ENCODE results near the gene DCAF8L1. TPM values are rescaled to one million over a fixed set of nuclear protein-coding genes. Genes with fewer than 3 reads are reported as not detected.

The DCAF8L1 gene
- polyA plus RNA-seq, 1 of the 3 experiments (the other 2 are of a cell fraction) = 0.10 TPM

DNA sequence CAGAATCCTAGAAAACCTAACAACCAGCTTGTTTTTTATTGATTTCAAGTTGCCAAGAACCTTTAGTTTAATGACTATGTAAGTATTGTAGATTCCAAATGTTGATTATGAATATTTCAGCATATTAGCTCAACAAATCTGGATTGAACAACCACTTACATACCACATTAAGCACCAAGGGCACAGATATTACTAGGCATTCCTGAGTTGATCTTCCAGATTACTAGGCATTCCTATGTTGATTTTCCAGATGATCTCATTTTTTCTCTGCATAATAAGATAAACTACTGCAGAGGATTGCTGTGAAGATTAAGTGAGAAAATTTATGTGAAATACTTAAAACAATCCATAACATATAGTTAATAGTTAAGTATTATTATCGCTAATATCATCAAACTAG, 17.4 kb upstream of the DCAF8L1 start:
- Histone ChIP-seq H2AFZ (ENCODE audit: low read depth) (no peak overlapping the region), H3F3A (replicated peaks; ENCODE audit: insufficient read depth) (no peaks in the 10 kb centered on the region), H3K9me3 (no peaks in the 10 kb centered on the region), H3K36me3 (replicated peaks in 1 of 2; ENCODE audit: control insufficient read depth in 1 of 2, insufficient read depth in 2 of 2, low read length in 1 of 2) (no peaks in the 10 kb centered on the region), H4K20me1 (ENCODE audit: insufficient read depth) (no peaks in the 10 kb centered on the region), H3K9me2 (no peaks in the 10 kb centered on the region), H3K4me3 (ENCODE audit: low read depth in 2 of 2, low read length in 1 of 2) (no peak overlapping the region), H3K4me2 (no peak overlapping the region), H3K79me2 (ENCODE audit: insufficient read depth) (no peaks in the 10 kb centered on the region), H3K4me1 (ENCODE audit: control insufficient read depth in 1 of 2, insufficient read depth in 2 of 2, low read depth in 1 of 2, low read length in 1 of 2) (no peaks in the 10 kb centered on the region), H3K27ac (ENCODE audit: low read depth in 2 of 2, low read length in 1 of 2) (no peak overlapping the region), H3K9ac (no peak overlapping the region), H3K27me3 (ENCODE audit: insufficient read depth) (no peaks in the 10 kb centered on the region; the same call in 1 of the 2 replicates)
- ChIA-PET POLR2A (no interaction called here), CTCF (interaction anchor here (0.7 kb wide), 1 partner anchor 47 kb away, joined by 3 read pairs; no protein-coding TSS in a partner anchor)
- WGBS (ENCODE audit: low lambda C conversion rate) = 34% methylated on average over 1 of the region's 1 CpG
- no peak for TF ChIP-seq NRF1 (IDR thresholded peaks at IDR 0.05; ENCODE audit: low read depth, low read length)
- TF ChIP-seq, protein P1, sequence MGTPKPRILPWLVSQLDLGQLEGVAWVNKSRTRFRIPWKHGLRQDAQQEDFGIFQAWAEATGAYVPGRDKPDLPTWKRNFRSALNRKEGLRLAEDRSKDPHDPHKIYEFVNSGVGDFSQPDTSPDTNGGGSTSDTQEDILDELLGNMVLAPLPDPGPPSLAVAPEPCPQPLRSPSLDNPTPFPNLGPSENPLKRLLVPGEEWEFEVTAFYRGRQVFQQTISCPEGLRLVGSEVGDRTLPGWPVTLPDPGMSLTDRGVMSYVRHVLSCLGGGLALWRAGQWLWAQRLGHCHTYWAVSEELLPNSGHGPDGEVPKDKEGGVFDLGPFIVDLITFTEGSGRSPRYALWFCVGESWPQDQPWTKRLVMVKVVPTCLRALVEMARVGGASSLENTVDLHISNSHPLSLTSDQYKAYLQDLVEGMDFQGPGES (IDR thresholded peaks at IDR 0.05; ENCODE audit: low read depth, low read length) = no peak
- no peak for TF ChIP-seq FOXM1 (IDR thresholded peaks at IDR 0.05; ENCODE audit: low read depth)
- no peak for TF ChIP-seq ELF1 (IDR thresholded peaks at IDR 0.05)
- TF ChIP-seq, protein P2, sequence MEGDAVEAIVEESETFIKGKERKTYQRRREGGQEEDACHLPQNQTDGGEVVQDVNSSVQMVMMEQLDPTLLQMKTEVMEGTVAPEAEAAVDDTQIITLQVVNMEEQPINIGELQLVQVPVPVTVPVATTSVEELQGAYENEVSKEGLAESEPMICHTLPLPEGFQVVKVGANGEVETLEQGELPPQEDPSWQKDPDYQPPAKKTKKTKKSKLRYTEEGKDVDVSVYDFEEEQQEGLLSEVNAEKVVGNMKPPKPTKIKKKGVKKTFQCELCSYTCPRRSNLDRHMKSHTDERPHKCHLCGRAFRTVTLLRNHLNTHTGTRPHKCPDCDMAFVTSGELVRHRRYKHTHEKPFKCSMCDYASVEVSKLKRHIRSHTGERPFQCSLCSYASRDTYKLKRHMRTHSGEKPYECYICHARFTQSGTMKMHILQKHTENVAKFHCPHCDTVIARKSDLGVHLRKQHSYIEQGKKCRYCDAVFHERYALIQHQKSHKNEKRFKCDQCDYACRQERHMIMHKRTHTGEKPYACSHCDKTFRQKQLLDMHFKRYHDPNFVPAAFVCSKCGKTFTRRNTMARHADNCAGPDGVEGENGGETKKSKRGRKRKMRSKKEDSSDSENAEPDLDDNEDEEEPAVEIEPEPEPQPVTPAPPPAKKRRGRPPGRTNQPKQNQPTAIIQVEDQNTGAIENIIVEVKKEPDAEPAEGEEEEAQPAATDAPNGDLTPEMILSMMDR (IDR thresholded peaks at IDR 0.05) = no peak
- no peak for DNase-seq

DNA sequence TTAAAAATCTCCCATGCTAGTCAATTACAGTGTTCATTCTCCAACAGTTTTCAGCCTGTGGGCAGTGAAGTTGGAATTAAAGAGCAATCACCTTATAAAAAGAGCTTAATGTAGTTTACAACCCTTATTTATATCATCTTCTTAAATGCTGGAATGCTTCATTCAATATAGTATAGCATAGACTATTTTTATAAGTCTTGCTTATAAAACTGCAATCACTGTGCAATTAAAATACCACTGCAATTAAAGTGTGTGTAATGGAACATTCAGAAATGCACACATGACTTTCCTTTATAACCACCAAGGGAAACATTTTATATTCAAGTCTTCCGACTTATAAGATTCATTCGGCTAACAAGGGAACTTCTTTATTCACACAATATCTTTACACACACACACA, 16.4 kb upstream of the DCAF8L1 start:
- Histone ChIP-seq H4K20me1 (ENCODE audit: insufficient read depth) (no peaks in the 10 kb centered on the region), H3K4me1 (ENCODE audit: control insufficient read depth in 1 of 2, insufficient read depth in 2 of 2, low read depth in 1 of 2, low read length in 1 of 2) (no peaks in the 10 kb centered on the region), H3K36me3 (replicated peaks in 1 of 2; ENCODE audit: control insufficient read depth in 1 of 2, insufficient read depth in 2 of 2, low read length in 1 of 2) (no peaks in the 10 kb centered on the region), H3K9me2 (no peaks in the 10 kb centered on the region), H3K4me2 (no peak overlapping the region), H3K4me3 (ENCODE audit: low read depth in 2 of 2, low read length in 1 of 2) (no peak overlapping the region), H3F3A (replicated peaks; ENCODE audit: insufficient read depth) (no peaks in the 10 kb centered on the region), H3K27ac (ENCODE audit: low read depth in 2 of 2, low read length in 1 of 2) (no peak overlapping the region), H3K27me3 (ENCODE audit: insufficient read depth) (no peaks in the 10 kb centered on the region; the same call in 1 of the 2 replicates), H2AFZ (ENCODE audit: low read depth) (no peak overlapping the region), H3K9ac (no peak overlapping the region), H3K79me2 (ENCODE audit: insufficient read depth) (no peaks in the 10 kb centered on the region), H3K9me3 (no peaks in the 10 kb centered on the region)
- WGBS (ENCODE audit: low lambda C conversion rate) = 44% methylated on average over 2 of the region's 2 CpGs
- ChIA-PET CTCF (no interaction called here), POLR2A (no interaction called here)
- DNase-seq = no peak
- no peak for TF ChIP-seq GABPA (IDR thresholded peaks at IDR 0.05; ENCODE audit: low read depth)
- no peak for TF ChIP-seq GATA2 (CRISPR knock-in tag; IDR thresholded peaks at IDR 0.05)
- TF ChIP-seq, protein P3, sequence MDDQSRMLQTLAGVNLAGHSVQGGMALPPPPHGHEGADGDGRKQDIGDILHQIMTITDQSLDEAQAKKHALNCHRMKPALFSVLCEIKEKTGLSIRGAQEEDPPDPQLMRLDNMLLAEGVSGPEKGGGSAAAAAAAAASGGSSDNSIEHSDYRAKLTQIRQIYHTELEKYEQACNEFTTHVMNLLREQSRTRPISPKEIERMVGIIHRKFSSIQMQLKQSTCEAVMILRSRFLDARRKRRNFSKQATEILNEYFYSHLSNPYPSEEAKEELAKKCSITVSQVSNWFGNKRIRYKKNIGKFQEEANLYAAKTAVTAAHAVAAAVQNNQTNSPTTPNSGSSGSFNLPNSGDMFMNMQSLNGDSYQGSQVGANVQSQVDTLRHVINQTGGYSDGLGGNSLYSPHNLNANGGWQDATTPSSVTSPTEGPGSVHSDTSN (IDR thresholded peaks at IDR 0.05) = no peak
- TF ChIP-seq, protein P4, sequence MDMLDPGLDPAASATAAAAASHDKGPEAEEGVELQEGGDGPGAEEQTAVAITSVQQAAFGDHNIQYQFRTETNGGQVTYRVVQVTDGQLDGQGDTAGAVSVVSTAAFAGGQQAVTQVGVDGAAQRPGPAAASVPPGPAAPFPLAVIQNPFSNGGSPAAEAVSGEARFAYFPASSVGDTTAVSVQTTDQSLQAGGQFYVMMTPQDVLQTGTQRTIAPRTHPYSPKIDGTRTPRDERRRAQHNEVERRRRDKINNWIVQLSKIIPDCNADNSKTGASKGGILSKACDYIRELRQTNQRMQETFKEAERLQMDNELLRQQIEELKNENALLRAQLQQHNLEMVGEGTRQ (IDR thresholded peaks at IDR 0.05; ENCODE audit: borderline replicate concordance, low read depth, low read length) = no peak
- TF ChIP-seq NRF1 (IDR thresholded peaks at IDR 0.05; ENCODE audit: low read depth, low read length) = no peak
- TF ChIP-seq, protein P1 (IDR thresholded peaks at IDR 0.05; ENCODE audit: low read depth, low read length) = no peak
- TF ChIP-seq, protein P2 (IDR thresholded peaks at IDR 0.05) = no peak

All from SK-N-SH (cell line).